NT2/D1 (cell line): ENCODE measurements around the gene ATG2B.

Experiments used
- DNase-seq: peaks from one replicate; pipeline ENCODE4 v3.0.0-alpha.2; 2011; ENCODE audit warnings: low read depth, low spot score
- H3K27me3 ChIP-seq: 2 replicates; pipeline ENCODE4 v1.6.0; 2011; ENCODE audit warnings: mild to moderate bottlenecking; ENCODE audit not compliant: insufficient read length, insufficient read depth
- H3K36me3 ChIP-seq: 2 replicates; pipeline ENCODE4 v1.6.1; 2011; ENCODE audit warnings: mild to moderate bottlenecking, low read length, mixed read lengths; ENCODE audit not compliant: insufficient read depth, insufficient read length
- H3K4me1 ChIP-seq: 2 replicates; pipeline ENCODE4 v1.5.1; 2011; ENCODE audit not compliant: insufficient read depth, insufficient read length
- H3K4me3 ChIP-seq: 2 replicates; pipeline ENCODE4 v1.5.1; 2011; ENCODE audit warnings: low read depth; ENCODE audit not compliant: insufficient read length
- H3K9ac ChIP-seq: 2 replicates; pipeline ENCODE4 v1.6.0; 2011; ENCODE audit warnings: low read depth; ENCODE audit not compliant: insufficient read length
- H3K9me3 ChIP-seq: 2 replicates; pipeline ENCODE4 v1.5.1; 2011; ENCODE audit warnings: mild to moderate bottlenecking, low read length; ENCODE audit not compliant: insufficient read depth
- SUZ12 ChIP-seq: IDR thresholded peaks from 2 replicates; pipeline ENCODE4 v1.6.1; 2011; ENCODE audit not compliant: insufficient read length, insufficient read depth; ENCODE audit errors: extremely low read depth
- YY1 ChIP-seq: IDR thresholded peaks from 2 replicates; pipeline ENCODE4 v1.6.1; 2011; ENCODE audit not compliant: insufficient read length, insufficient read depth
- ZNF274 ChIP-seq: IDR thresholded peaks from 2 replicates; pipeline ENCODE4 v1.6.1; 2011; ENCODE audit warnings: mild to moderate bottlenecking, low read depth, low read length

The ATG2B gene

DNA sequence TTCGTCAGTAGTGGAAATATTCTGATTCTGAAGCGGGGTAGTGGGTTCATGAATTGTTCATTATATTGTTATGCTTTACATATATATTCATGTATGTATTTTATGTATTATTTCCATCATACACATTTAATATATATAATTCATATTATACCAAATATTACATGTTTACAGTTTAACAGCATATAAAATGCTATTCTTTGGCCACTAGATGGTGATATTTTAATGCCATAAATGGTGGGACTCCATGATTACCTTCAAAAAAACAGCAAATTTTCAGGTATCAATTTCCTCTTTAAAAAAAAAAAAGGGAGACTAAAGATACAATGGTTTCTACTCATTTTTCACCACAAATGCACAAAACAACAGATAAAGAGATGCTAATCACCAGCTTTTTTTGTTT, 66.1 kb downstream of the ATG2B start:
- TF ChIP-seq YY1 (no peak), ZNF274 (no peak), SUZ12 (no peak)
- peaks cover 13% of the 10 kb centered on the region for H3K36me3 ChIP-seq
- no peaks in the 10 kb centered on the region for H3K9me3 ChIP-seq
- H3K4me3 ChIP-seq, result no peak overlapping the region
- DNase-seq, result no peak
- H3K4me1 ChIP-seq, result peaks cover 2% of the 10 kb centered on the region
- no peak overlapping the region for H3K9ac ChIP-seq
- no peaks in the 10 kb centered on the region for H3K27me3 ChIP-seq

DNA sequence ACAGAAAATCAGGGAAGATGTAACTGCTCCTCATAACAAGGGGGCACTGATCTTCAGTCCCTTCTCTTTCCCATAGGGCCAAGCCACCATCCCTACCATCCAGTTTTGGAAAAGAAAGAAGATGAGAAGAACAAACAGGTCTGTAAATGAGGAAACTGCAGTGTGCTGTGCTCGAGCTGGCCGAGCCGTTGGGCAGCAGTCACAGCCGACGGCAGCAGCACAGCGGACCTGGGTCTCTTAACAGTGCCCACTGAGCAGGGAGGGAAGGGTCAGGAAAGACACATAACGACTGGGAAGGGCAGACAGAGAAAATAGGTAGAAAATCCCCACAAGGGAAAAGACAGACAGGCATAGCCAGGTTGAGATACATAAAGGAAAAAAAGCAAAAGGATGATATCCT, 68.9 kb downstream of the ATG2B start:
- Histone ChIP-seq H3K36me3 (peaks cover 21% of the 10 kb centered on the region), H3K27me3 (no peaks in the 10 kb centered on the region), H3K9ac (no peak overlapping the region), H3K9me3 (no peaks in the 10 kb centered on the region), H3K4me1 (peaks cover 2% of the 10 kb centered on the region), H3K4me3 (no peak overlapping the region)
- TF ChIP-seq SUZ12 (no peak), ZNF274 (no peak), YY1 (no peak)
- DNase-seq, result no peak

DNA sequence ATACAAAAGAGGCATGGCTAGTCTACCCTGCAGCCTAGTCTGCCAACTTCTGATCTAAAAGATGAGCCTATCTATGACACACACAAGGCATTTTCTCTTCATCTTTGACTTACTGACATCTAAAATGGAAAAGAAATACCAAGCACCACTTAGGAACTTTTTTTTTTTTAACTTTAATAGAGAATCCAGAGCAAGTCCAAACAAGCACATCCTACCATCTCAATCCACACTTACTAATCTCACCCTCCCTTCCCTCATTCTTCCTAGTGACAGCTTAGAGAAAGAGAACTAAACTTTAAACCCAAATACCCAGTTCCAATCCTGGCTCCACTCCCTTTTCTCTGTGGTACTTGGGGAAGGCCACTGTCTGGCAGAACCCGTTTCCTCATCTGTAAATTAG, 75.3 kb downstream of the ATG2B start:
- Histone ChIP-seq H3K4me3 (no peak overlapping the region), H3K9me3 (no peaks in the 10 kb centered on the region), H3K36me3 (peaks cover 29% of the 10 kb centered on the region), H3K4me1 (no peaks in the 10 kb centered on the region), H3K9ac (no peak overlapping the region), H3K27me3 (no peaks in the 10 kb centered on the region)
- TF ChIP-seq YY1 (no peak), ZNF274 (no peak), SUZ12 (no peak)
- no peak for DNase-seq

DNA sequence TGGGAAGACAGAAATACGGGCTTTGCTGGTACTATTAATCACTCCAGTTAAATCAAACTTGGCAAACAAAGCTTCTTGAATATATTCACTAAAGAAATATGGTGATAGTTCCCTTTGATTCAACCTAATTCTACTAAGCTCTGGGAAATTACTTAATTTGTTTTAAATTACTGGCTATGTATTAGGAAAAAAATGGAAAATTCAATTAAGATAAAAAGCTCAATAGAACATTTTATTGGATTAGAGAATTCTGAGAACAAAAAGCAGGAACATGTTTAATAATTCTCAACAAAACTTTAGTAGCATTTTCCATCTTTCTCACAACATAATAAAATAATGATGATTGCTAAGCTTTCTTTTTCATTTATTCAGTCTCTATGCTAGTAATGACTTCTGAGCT, 76.9 kb downstream of the ATG2B start:
- no peak overlapping the region for H3K9ac ChIP-seq
- H3K4me3 ChIP-seq, result no peak overlapping the region
- no peaks in the 10 kb centered on the region for H3K4me1 ChIP-seq
- DNase-seq, result no peak
- H3K27me3 ChIP-seq, result no peaks in the 10 kb centered on the region
- no peaks in the 10 kb centered on the region for H3K9me3 ChIP-seq
- TF ChIP-seq ZNF274 (no peak), SUZ12 (no peak), YY1 (no peak)
- H3K36me3 ChIP-seq, result peaks cover 29% of the 10 kb centered on the region

DNA sequence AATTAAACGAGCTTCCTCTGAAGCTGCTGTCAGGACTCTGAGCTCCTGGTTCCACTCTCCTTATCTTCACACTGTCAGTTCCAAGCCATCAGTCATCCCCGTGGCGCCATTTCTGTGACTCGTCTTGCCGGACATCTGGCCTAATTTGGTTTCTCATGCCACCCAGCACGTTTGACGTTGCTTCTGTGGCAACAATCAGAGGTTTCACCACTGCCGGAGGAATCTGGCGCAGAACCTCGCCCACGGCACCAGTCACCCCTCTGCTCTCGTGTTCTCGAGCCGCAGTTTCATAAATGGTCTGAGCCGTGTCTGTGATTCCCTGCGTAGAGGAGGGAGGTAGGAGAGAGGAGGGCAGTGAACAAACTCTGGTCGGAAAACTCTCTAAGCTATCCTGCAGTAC, 77.5 kb downstream of the ATG2B start:
- no peaks in the 10 kb centered on the region for H3K9me3 ChIP-seq
- TF ChIP-seq ZNF274, result no peak
- no peak for TF ChIP-seq SUZ12
- TF ChIP-seq YY1, result no peak
- no peak for DNase-seq
- H3K27me3 ChIP-seq, result no peaks in the 10 kb centered on the region
- H3K36me3 ChIP-seq, result peaks cover 27% of the 10 kb centered on the region
- H3K4me3 ChIP-seq, result no peak overlapping the region
- no peak overlapping the region for H3K9ac ChIP-seq
- H3K4me1 ChIP-seq, result no peaks in the 10 kb centered on the region

DNA sequence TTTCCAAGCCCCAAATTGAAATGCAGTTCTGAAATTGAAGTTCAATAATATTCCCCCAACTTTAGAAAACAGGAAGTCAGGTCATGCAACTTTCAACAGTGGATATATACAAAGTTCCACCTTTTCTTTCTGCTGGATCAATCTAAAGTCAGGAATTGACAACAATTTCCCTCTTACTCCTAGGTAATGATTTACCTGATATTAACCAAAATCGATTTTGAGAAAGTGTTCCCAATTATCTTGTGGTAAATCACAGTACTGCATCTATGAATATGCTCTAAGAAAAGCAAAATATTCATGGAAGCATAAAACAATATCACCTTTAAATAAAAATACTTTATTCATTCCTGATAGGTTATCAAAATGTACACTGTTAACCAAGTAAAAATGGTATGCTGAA, 78.7 kb downstream of the ATG2B start:
- Histone ChIP-seq H3K27me3 (no peaks in the 10 kb centered on the region), H3K9me3 (no peaks in the 10 kb centered on the region), H3K4me1 (no peaks in the 10 kb centered on the region), H3K9ac (no peak overlapping the region), H3K36me3 (peaks cover 15% of the 10 kb centered on the region), H3K4me3 (no peak overlapping the region)
- no peak for TF ChIP-seq ZNF274
- no peak for TF ChIP-seq SUZ12
- TF ChIP-seq YY1, result no peak
- DNase-seq, result no peak

DNA sequence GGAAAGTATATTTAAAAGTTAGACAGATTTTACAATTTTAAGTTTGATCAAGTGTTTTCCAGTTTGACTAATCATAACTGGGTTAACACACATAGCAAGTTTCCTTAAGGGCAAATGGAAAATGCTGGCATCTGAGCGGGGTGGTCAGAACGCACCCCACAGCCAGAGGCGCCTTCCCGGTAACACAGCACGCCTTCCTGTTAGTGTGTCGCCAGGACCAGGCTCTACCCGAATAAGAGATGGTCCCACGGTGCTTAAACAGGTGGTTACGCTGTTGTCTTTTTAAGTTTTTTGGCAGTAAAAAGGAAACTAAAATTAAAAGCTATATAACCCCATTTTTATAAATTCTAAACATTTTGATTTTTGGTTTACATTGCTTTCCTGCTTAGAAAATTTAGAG, 79.1 kb downstream of the ATG2B start:
- Histone ChIP-seq H3K9me3 (no peaks in the 10 kb centered on the region), H3K9ac (no peak overlapping the region), H3K4me3 (no peak overlapping the region), H3K36me3 (peaks cover 11% of the 10 kb centered on the region), H3K27me3 (no peaks in the 10 kb centered on the region), H3K4me1 (no peaks in the 10 kb centered on the region)
- no peak for DNase-seq
- no peak for TF ChIP-seq SUZ12
- no peak for TF ChIP-seq YY1
- no peak for TF ChIP-seq ZNF274

DNA sequence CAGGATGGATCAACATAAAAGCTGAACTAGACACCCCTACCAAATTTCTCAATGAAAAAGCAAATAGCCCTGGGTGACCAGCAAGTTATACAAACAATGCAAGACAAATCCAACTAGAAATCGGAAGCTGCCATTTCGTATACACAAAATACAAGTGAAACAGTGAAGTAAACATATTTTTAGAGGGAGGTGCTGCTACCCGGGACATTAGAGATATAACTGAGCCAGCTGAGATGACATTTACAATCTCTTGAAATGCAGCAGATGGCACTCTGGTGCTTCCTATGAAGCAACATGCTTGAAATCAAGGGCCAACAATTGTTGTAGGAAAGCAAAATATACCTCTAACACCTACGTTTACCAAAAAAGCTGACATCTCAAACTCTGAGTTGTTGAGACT, 81.7 kb downstream of the ATG2B start:
- H3K4me1 ChIP-seq, result no peaks in the 10 kb centered on the region
- DNase-seq, result no peak
- H3K9ac ChIP-seq, result no peak overlapping the region
- TF ChIP-seq ZNF274 (no peak), YY1 (no peak), SUZ12 (no peak)
- peaks cover 8% of the 10 kb centered on the region for H3K36me3 ChIP-seq
- no peak overlapping the region for H3K4me3 ChIP-seq
- H3K27me3 ChIP-seq, result no peaks in the 10 kb centered on the region
- peaks cover 13% of the 10 kb centered on the region; the same call in 1 of the 2 replicates for H3K9me3 ChIP-seq
